ENCODE data around the gene PET117.
A peak's percentile ranks its signal among the peaks of the same experiment; 100 is the strongest.
"Not testable (repeated sequence)": the region's sequence is repeated elsewhere in the genome, so short reads cannot be mapped to it uniquely, and the experiment has no call there.

The PET117 gene

GRCh38 chr20:18137412-18138265 lies at the start of gene PET117, which contains the start of gene KAT14:
PET117 (plus strand) TSS chr20:18137863; CDS start chr20:18137956, 93 bp downstream.
KAT14 (plus strand) TSS chr20:18137863; CDS start chr20:18142661, 4,798 bp downstream.
- DNase-seq (ENCODE audit: low read depth): peak; percentile 97
- no peak for TF ChIP-seq CTCF (IDR thresholded peaks at IDR 0.05; ENCODE audit: insufficient read depth, low read depth, low read length, missing control alignments)
- peak within 1 kb of the TSS; percentile 85 for H3K4me3 ChIP-seq (ENCODE audit: low read depth, low read length)

- DNase-seq (ENCODE audit: low read depth); H3K4me3 ChIP-seq (ENCODE audit: low read depth, low read length): not testable (repeated sequence)
Observed at GRCh38 chr20:18088298-18088697, 49.4 kb upstream of the PET117 start.

- not testable (repeated sequence) for DNase-seq (ENCODE audit: low read depth); H3K4me3 ChIP-seq (ENCODE audit: low read depth, low read length)
Observed at GRCh38 chr20:18088841-18089240, 48.8 kb upstream of the PET117 start.

DNA sequence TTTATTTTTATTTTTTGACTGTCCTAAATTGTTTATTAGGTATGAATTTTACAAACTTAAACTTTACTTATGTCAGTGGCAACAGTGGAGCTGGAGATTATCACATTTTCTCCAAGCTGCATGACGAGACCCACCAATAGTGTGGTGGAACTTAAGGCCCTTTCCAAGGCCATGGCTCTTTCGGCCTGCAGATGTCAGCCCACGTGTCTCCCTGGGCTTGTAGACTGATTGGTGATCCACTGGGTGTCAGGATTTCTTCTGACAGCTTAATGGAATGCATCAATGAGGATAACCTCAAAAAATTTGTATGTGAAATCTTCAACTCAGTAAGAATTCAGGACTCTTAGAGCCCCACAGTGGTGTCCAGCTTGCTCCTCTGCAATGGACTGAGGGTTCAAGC lies 47.6 kb upstream of the PET117 start:
- TF ChIP-seq CTCF (IDR thresholded peaks at IDR 0.05; ENCODE audit: insufficient read depth, low read depth, low read length, missing control alignments): no peak
- H3K4me3 ChIP-seq (ENCODE audit: low read depth, low read length): no peak overlapping the region
- no peak for DNase-seq (ENCODE audit: low read depth)

DNA sequence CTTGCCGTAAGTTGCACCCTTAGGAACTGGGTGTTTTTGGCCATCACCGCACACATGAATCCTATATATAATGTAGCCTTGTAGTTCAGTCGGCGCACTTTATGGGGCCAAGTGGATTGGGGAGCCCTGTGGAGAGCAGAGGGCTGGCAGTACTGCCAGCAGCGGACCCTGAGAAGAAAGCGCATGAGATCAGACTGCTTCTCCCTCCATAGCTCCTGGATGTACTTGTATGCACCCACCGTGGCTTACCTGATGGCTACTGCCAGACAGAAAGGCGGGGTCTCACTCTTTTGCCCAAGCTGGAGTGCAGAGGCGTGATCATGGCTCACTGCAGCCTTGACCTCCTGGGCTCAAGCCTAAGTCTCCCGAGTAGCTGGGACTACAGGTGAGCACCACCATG lies 47.2 kb upstream of the PET117 start:
- TF ChIP-seq CTCF (IDR thresholded peaks at IDR 0.05; ENCODE audit: insufficient read depth, low read depth, low read length, missing control alignments): no peak
- DNase-seq (ENCODE audit: low read depth): no peak
- no peak overlapping the region for H3K4me3 ChIP-seq (ENCODE audit: low read depth, low read length)

GRCh38 chr20:18091623-18092022 lies 46.0 kb upstream of the PET117 start:
- TF ChIP-seq CTCF (IDR thresholded peaks at IDR 0.05; ENCODE audit: insufficient read depth, low read depth, low read length, missing control alignments): no peak
- H3K4me3 ChIP-seq (ENCODE audit: low read depth, low read length): no peak overlapping the region
- no peak for DNase-seq (ENCODE audit: low read depth)

GRCh38 chr20:18092890-18093289 lies 44.8 kb upstream of the PET117 start:
- TF ChIP-seq CTCF (IDR thresholded peaks at IDR 0.05; ENCODE audit: insufficient read depth, low read depth, low read length, missing control alignments): no peak
- DNase-seq (ENCODE audit: low read depth): no peak
- no peak overlapping the region for H3K4me3 ChIP-seq (ENCODE audit: low read depth, low read length)

DNA sequence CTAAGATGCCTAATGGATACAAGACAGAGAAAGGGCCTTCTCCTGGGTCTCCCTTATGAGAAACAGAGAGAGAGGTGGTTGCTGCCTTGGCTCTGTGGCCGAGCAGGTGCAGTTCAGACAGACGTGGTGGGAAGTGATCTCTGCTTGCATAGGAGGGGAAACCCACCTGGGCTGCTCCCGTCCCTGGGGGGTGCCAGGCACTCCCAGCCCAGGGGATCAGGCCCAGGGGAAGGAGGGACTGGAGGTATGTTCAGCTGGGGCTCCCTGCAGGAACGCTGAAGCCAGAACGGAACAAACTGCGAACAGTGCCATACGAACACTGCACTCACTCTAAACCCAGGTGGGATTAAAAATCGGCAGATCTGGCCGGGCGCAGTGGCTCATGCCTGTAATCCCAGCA lies 44.3 kb upstream of the PET117 start:
- no peak for DNase-seq (ENCODE audit: low read depth)
- no peak overlapping the region for H3K4me3 ChIP-seq (ENCODE audit: low read depth, low read length)
- TF ChIP-seq CTCF (IDR thresholded peaks at IDR 0.05; ENCODE audit: insufficient read depth, low read depth, low read length, missing control alignments): no peak
